Tongue (tissue), 2 donors: Measurements from ENCODE around the gene RARB. TPM values are rescaled to one million over a fixed set of nuclear protein-coding genes. Genes with fewer than 3 reads are reported as not detected.

ENCODE experiments used
- DNase-seq: peaks from one replicate; pipeline ENCODE4 v3.0.0-alpha.2; 2015
- total RNA-seq: library from RNA; depleted of rRNA; stranded (reverse); fragments of >200 nt; gene quantifications from one replicate; pipeline ENCODE4 v1.2.3, GENCODE V29; 2014

Gene RARB
- total RNA-seq, 1 donor from 2014 or later: 14.4 TPM

- no peak for DNase-seq
Measured at GRCh38 chr3:25508901-25509300, 80.8 kb downstream of the RARB start.

- peak; percentile 31 for DNase-seq
Measured at GRCh38 chr3:25510797-25511196, 82.7 kb downstream of the RARB start.

- DNase-seq: no peak
Measured at GRCh38 chr3:25511972-25512721, 84.1 kb downstream of the RARB start.

- peak; percentile 58 for DNase-seq
Measured at GRCh38 chr3:25513642-25514266, 85.7 kb downstream of the RARB start.

- no peak for DNase-seq
Measured at GRCh38 chr3:25515171-25515570, 87.1 kb downstream of the RARB start.

GRCh38 chr3:25520926-25521559 is 93.0 kb downstream of the RARB start:
- no peak for DNase-seq

- no peak for DNase-seq
Measured at GRCh38 chr3:25527336-25527735, 99.3 kb downstream of the RARB start.

- DNase-seq: peak; percentile 80
Measured at GRCh38 chr3:25527801-25528200, 99.7 kb downstream of the RARB start.

GRCh38 chr3:25531971-25532370 is 103.9 kb downstream of the RARB start:
- no peak for DNase-seq

GRCh38 chr3:25532431-25533162 is 104.5 kb downstream of the RARB start:
- peak; percentile 63 for DNase-seq

GRCh38 chr3:25533399-25533798 is 105.3 kb downstream of the RARB start:
- no peak for DNase-seq

GRCh38 chr3:25534007-25534406 is 105.9 kb downstream of the RARB start:
- no peak for DNase-seq

GRCh38 chr3:25536521-25537391 is 108.7 kb downstream of the RARB start:
- DNase-seq: peak; percentile 80

GRCh38 chr3:25537516-25537915 is 109.5 kb downstream of the RARB start:
- DNase-seq: no peak

GRCh38 chr3:25540273-25540672 is 112.2 kb downstream of the RARB start:
- no peak for DNase-seq

- no peak for DNase-seq
Measured at GRCh38 chr3:25542492-25543039, 114.5 kb downstream of the RARB start.

GRCh38 chr3:25547103-25547502 is 119.0 kb downstream of the RARB start:
- no peak for DNase-seq

- DNase-seq: no peak
Measured at GRCh38 chr3:25547943-25548674, 120.0 kb downstream of the RARB start.

GRCh38 chr3:25548836-25549235 is 120.8 kb downstream of the RARB start:
- no peak for DNase-seq

GRCh38 chr3:25552251-25552650 is 124.2 kb downstream of the RARB start:
- DNase-seq: no peak

GRCh38 chr3:25554376-25554775 is 126.3 kb downstream of the RARB start:
- no peak for DNase-seq
